Suppressor macrophage treated with lipopolysaccharide for 4 hours (primary cell): ENCODE measurements around the gene CACNA2D2.

Experiments used
- DNase-seq: peaks from one replicate; pipeline ENCODE4 v3.0.0-alpha.2; 2020

Gene CACNA2D2

GRCh38 chr3:50340448-50341329 is 162.7 kb downstream of the CACNA2D2 start, which contains the start of gene RASSF1:
RASSF1 (minus strand) TSS chr3:50340836; CDS start chr3:50340805, 31 bp downstream.
- DNase-seq = peak; percentile 67

- DNase-seq = no peak
These were observed 163.3 kb downstream of the CACNA2D2 start for GRCh38 chr3:50340147-50340447.

- no peak for DNase-seq
These were observed 163.8 kb downstream of the CACNA2D2 start for GRCh38 chr3:50339485-50340146.

- peak; percentile 49 for DNase-seq
These were observed 164.5 kb downstream of the CACNA2D2 start for GRCh38 chr3:50338965-50339364.

GRCh38 chr3:50337175-50337861 is 166.1 kb downstream of the CACNA2D2 start:
- peak; percentile 100 for DNase-seq

GRCh38 chr3:50336452-50337174 is 166.8 kb downstream of the CACNA2D2 start:
- no peak for DNase-seq

- DNase-seq = no peak
These were observed 168.9 kb downstream of the CACNA2D2 start for GRCh38 chr3:50334339-50335075.

- DNase-seq = no peak
These were observed 169.6 kb downstream of the CACNA2D2 start for GRCh38 chr3:50333744-50334328.

GRCh38 chr3:50331364-50331907 is 172.0 kb downstream of the CACNA2D2 start:
- DNase-seq = no peak

- DNase-seq = no peak
These were observed 173.1 kb downstream of the CACNA2D2 start for GRCh38 chr3:50330330-50330729.

GRCh38 chr3:50327943-50328691 is 175.3 kb downstream of the CACNA2D2 start, which contains the start of gene TUSC2:
TUSC2 (minus strand) TSS chr3:50328223; CDS start chr3:50328099, 124 bp downstream.
- DNase-seq = peak; percentile 98

GRCh38 chr3:50327129-50327528 is 176.3 kb downstream of the CACNA2D2 start:
- DNase-seq = no peak

GRCh38 chr3:50326182-50326541 is 177.3 kb downstream of the CACNA2D2 start:
- DNase-seq = no peak

GRCh38 chr3:50325497-50326181 is 177.8 kb downstream of the CACNA2D2 start:
- no peak for DNase-seq

- no peak for DNase-seq
These were observed 178.3 kb downstream of the CACNA2D2 start for GRCh38 chr3:50325113-50325480.

GRCh38 chr3:50324351-50325112 is 178.9 kb downstream of the CACNA2D2 start:
- DNase-seq = peak; percentile 71

- DNase-seq = peak; percentile 12
These were observed 179.7 kb downstream of the CACNA2D2 start for GRCh38 chr3:50323614-50324199.

- DNase-seq = peak; percentile 40
These were observed 180.3 kb downstream of the CACNA2D2 start for GRCh38 chr3:50323092-50323600.
